Muscle of arm (tissue), 14 donors: Measurements from ENCODE around the gene SH2D1B. TPM values are rescaled to one million over a fixed set of nuclear protein-coding genes. Genes with fewer than 3 reads are reported as not detected.
"Not testable (repeated sequence)": the region's sequence is repeated elsewhere in the genome, so short reads cannot be mapped to it uniquely, and the experiment has no call there.

Experiments used
- DNase-seq: peaks from one replicate; pipeline ENCODE4 v3.0.0-alpha.2; 2013
- long read RNA-seq, 11 donors: transcript quantifications; one replicate each; lab custom pipeline, GENCODE V29; 2026
- polyA plus RNA-seq, 12 donors: library from polyadenylated mRNA; unstranded; fragments of 120-200 nt; gene quantifications; one replicate each; pipeline ENCODE4 v1.2.1, GENCODE V29; 2013; ENCODE audit not compliant: insufficient read length in 12 of 12

The SH2D1B gene
- 1 to 10 TPM in 1 of 12 donors, under 1 TPM in 9, not detected in 2; 0.15 to 1.1 (median 0.36) TPM for polyA plus RNA-seq
- long read RNA-seq, donor 1: 0 reads
- long read RNA-seq, donor 2: 0 reads
- long read RNA-seq, donor 3: 0 reads
- long read RNA-seq, donor 4: 0 reads
- long read RNA-seq, donor 5: 0 reads
- long read RNA-seq, donor 6: 0 reads
- long read RNA-seq, donor 7: 0 reads
- long read RNA-seq, donor 8: 0 reads
- long read RNA-seq, donor 9: 0 reads
- long read RNA-seq, donor 10: 0 reads
- long read RNA-seq, donor 11: 0 reads

- DNase-seq: no peak
Observed at GRCh38 chr1:162412002-162412401, at the start of gene SH2D1B. TSS of gene SH2D1B (minus strand) at chr1:162412136. CDS start at chr1:162412016, 120 bp downstream.

DNA sequence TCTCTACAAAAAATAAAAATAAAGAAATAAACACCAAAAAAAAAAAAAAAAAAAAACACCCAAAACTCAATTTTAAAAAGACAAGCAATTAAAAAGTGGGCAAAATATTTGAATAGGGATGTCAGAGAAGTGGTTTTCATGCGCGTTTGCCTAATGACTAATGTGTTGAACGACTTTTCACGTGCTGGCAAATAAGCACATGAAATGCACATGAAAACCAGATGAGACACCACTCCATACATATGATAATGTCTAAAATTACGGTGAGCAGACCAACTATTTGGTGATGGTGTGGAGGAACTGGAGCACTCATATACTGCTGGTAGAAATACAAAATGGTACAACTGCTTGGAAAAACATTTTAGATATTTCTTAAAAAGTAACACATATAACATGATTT, 46.3 kb upstream of the SH2D1B start:
- DNase-seq: no peak

DNA sequence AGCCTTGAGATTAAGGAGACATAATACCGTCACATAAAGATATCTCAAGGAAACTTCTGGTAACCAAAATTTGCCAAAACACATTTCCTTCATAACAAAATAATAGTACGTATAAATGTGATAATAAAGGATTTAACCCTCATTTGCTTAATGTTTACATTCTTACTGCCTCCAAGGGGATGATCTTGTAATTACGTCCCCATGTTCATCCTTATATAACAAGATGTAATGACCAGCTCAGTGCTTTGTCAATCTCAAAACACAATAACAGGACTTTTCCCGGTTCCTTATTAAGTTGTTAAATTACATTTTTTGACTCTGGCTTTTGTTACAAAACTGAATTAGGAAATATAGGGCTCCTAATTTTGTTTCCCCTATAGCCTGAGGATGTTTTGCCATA, 44.4 kb upstream of the SH2D1B start:
- DNase-seq: no peak

DNA sequence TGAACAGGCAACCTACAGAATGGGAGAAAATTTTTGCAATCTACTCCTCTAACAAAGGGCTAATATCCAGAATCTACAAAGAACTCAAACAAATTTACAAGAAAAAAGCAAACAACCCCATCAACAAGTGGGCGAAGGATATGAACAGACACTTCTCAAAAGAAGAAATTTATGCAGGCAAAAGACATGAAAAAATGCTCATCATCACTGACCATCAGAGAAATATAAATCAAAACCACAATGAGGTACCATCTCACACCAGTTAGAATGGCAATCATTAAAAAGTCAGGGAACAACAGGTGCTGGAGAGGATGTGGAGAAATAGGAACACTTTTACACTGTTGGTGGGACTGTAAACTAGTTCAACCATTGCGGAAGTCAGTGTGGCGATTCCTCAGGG, 42.4 kb upstream of the SH2D1B start:
- DNase-seq: not testable (repeated sequence)

DNA sequence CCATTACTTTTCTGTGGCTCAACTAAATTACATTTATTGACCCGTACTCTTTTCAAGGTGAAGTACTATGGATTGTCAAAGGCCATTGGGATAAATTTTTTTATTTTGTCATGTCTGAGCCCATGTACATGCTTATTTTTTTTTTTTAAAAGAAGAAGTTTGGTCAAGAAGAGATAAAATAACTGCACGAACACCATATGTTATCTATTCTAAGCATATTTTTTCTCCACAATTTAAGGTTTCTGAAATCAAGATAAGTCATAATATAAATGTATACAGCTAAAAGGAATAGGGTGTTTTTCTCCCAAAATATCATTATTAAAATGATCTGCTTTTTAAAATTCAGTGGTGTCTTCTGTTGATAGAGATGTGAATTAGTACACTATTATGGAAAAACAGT, 35.0 kb upstream of the SH2D1B start:
- DNase-seq: no peak

GRCh38 chr1:162444903-162445302, 33.0 kb upstream of the SH2D1B start:
- DNase-seq: no peak

GRCh38 chr1:162432977-162433713, 21.2 kb upstream of the SH2D1B start:
- not testable (repeated sequence) for DNase-seq

- no peak for DNase-seq
Observed at GRCh38 chr1:162430583-162430982, 18.6 kb upstream of the SH2D1B start.

- DNase-seq: no peak
Observed at GRCh38 chr1:162422662-162423375, 10.9 kb upstream of the SH2D1B start.

DNA sequence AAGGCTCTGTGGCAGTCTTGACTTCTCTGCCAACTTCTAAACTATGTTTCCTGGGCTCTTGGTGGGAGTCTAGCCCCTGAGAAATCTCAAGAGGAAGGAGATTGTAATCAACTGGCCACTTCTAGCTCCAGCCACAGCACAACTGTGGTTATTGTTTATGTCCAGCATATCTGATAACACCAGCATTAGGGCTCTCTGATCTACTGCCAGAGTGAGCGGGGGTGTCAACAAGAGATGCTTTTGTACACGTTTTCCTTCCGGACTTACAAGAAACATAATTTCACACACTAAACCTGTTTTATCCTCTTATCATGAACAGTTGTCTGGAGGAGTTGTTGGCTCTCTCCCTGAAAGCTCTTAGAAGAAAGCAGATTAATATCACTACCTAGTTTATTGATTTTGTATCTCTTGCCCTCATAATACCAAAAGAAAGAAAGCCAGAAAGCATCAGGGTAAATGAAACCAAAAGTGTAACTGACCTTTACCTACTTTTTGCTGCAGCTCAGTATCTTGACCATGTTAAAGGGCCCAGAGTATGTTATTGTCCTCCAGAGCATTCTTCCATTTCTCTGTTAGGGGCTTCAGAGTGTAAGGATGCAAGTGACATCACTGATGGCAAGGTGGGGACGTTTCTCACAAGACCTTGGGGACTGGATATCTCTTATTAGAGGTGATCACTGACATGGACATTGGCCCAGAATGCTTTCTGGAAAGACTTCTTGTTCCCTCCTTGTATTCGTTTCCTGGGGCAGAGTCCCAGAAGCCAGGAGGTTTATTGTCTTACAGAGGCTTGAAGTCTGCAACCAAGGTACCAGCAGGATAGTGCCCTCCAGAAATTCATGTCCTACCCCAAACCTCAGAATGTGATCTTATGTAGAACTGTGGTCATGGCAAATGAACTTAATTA, 9.6 kb upstream of the SH2D1B start:
- no peak for DNase-seq

DNA sequence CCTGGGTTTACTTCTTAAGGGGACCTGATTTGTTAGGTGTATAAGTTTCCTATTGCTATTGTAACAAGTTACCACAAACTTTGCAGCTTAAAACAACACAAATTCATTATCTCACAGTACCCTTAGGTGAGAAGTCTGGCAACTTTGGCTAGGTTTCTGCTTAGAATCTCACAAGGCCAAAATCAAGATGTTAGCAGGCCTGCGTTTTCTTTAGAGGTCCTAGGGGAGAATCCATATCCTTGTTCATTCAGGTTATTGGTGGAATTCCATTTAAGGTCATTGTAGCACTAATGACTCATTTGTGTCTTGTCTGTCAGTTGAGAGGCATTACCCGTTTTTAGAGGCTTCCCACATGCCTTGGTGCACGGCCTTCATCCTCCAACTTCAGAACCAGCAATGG, 8.2 kb upstream of the SH2D1B start:
- DNase-seq: no peak

GRCh38 chr1:162419450-162419931, 7.6 kb upstream of the SH2D1B start:
- DNase-seq: not testable (repeated sequence)

DNA sequence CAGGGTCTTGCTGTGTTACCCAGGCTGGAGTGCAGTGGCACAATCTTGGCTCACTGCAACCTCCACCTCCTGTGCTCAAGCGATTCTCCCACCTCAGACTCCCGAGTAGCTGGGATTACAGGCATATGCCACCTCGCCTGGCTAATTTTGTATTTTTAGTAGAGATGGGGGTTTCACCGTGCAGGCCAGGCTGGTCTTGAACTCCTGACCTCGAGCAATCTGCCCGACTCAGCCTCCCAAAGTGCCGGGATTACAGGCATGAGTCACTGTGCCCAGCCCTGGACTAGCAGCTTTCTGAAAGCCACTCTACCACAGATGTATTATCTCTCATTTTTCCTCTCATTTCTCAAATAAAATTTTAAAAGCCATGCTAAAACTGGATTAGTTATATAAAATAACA, 6.6 kb upstream of the SH2D1B start:
- not testable (repeated sequence) for DNase-seq

DNA sequence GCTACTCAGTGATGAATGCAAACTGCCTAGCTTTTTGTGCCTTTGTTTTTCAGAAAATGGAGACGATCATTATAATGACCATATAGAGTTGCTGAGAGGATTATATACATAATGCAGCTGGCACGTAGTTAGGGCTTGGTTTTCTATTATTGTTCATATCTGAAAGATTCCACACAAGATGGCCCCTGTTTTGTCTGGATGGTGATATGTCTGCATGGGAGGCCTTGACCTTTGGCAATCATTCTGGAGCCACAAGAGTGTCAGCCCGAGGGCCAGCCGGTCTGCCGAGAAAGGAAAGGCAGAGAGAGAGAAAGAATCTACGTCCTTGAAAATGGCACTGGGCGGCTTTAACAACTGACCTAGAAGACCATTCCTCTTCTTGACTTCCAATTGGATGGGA, 5.7 kb upstream of the SH2D1B start:
- no peak for DNase-seq

GRCh38 chr1:162416909-162417308, 5.0 kb upstream of the SH2D1B start:
- DNase-seq: no peak

DNA sequence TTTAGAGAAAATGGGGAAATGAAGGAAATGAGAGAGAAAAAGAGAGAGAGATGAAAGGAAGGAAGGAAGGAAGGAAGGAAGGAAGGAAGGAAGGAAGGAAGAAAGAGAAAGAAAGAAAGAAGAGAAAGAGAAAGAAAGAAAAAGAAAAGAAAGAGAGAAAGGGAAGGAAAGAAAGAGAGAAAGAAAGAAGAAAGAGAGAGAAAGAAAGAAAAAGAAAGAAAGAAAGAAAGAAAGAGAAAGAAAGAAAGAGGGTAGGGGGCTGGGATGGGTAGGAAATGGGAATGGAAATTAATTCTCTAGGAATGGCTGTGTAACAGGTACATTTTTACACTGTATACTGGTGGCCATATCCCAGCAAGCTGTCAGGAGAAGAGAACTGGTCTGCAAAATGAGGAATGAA, 4.3 kb upstream of the SH2D1B start:
- no peak for DNase-seq

GRCh38 chr1:162407539-162407938, 4.4 kb downstream of the SH2D1B start:
- DNase-seq: no peak

- DNase-seq: no peak
Observed at GRCh38 chr1:162406811-162407210, 5.1 kb downstream of the SH2D1B start.

DNA sequence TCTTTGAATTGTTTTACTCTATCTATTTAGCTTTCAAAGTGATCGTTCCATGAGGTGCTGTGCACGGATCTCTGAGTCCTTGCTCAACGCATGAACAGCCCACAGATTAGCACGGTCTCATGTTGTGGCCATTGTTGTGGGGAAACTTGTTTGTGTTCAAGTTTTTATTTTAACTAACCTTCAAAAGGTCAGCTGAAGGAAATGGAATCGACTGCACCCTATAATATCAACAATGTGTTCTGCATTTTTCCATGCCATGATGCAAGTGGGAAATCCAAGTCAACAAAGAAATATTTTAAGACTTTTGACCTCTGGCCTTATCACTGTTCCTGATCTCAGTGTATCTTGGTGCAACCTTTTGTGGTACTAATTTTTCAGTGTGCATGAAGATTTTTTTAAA, 6.1 kb downstream of the SH2D1B start:
- DNase-seq: no peak

- no peak for DNase-seq
Observed at GRCh38 chr1:162404550-162405160, 7.3 kb downstream of the SH2D1B start.

GRCh38 chr1:162400790-162401355, 11.1 kb downstream of the SH2D1B start:
- no peak for DNase-seq
